ENCODE measurements around the gene PPP4R2.

DNA sequence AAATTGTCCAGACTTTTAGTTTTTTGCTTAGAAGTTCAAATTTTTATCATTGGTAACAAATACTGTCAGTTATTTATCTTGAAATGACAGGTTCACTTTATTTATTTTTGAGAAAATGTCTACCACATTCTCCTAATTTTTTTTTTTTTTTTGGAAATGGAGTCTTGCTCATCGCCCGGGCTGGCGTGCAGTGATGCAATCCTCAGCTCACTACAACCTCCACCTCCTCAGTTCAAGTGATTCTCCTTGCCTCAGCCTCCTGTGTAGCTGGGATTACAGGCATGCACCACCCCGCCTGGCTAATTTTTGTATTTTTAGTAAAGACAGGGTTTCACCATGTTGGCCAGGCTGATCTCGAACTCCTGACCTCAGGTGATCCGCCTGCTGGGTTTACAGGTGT lies 48.8 kb downstream of the PPP4R2 start:
- TF ChIP-seq POLR2AphosphoS5 (IDR thresholded peaks at IDR 0.05; ENCODE audit: low read length), result no peak
- TF ChIP-seq MXI1 (IDR thresholded peaks at IDR 0.05; ENCODE audit: low read depth, low read length), result no peak
- TF ChIP-seq CTCF (IDR thresholded peaks at IDR 0.05 in 2 of 3, conservative IDR thresholded peaks at IDR 0.05 in 1 of 3; ENCODE audit: control insufficient read depth in 2 of 3, extremely low read depth in 1 of 3, insufficient read depth in 1 of 3, low read depth in 3 of 3, low read length in 3 of 3), result no peak
- no peak for TF ChIP-seq SPI1 (IDR thresholded peaks at IDR 0.05; ENCODE audit: borderline replicate concordance, insufficient read depth, low read depth, low read length)
- TF ChIP-seq SMAD5 (IDR thresholded peaks at IDR 0.05; ENCODE audit: low read depth), result no peak
- TF ChIP-seq FOXM1 (IDR thresholded peaks at IDR 0.05; ENCODE audit: low read depth, low read length), result no peak
- TF ChIP-seq JUND (IDR thresholded peaks at IDR 0.05; ENCODE audit: low read depth, low read length), result no peak
- no peak for TF ChIP-seq KDM1A (IDR thresholded peaks at IDR 0.05; ENCODE audit: borderline replicate concordance)
- TF ChIP-seq CHD2 (IDR thresholded peaks at IDR 0.05; ENCODE audit: borderline replicate concordance, low read depth, low read length), result no peak
- TF ChIP-seq CEBPB (IDR thresholded peaks at IDR 0.05; ENCODE audit: borderline replicate concordance in 1 of 2, low read depth in 2 of 2, low read length in 2 of 2), result no peak
- no peak for TF ChIP-seq EZH2 (IDR thresholded peaks at IDR 0.05; ENCODE audit: borderline replicate concordance, control insufficient read depth, low read depth, low read length)
- TF ChIP-seq CHD1 (IDR thresholded peaks at IDR 0.05; ENCODE audit: low read depth, low read length), result no peak
- TF ChIP-seq, protein P1, sequence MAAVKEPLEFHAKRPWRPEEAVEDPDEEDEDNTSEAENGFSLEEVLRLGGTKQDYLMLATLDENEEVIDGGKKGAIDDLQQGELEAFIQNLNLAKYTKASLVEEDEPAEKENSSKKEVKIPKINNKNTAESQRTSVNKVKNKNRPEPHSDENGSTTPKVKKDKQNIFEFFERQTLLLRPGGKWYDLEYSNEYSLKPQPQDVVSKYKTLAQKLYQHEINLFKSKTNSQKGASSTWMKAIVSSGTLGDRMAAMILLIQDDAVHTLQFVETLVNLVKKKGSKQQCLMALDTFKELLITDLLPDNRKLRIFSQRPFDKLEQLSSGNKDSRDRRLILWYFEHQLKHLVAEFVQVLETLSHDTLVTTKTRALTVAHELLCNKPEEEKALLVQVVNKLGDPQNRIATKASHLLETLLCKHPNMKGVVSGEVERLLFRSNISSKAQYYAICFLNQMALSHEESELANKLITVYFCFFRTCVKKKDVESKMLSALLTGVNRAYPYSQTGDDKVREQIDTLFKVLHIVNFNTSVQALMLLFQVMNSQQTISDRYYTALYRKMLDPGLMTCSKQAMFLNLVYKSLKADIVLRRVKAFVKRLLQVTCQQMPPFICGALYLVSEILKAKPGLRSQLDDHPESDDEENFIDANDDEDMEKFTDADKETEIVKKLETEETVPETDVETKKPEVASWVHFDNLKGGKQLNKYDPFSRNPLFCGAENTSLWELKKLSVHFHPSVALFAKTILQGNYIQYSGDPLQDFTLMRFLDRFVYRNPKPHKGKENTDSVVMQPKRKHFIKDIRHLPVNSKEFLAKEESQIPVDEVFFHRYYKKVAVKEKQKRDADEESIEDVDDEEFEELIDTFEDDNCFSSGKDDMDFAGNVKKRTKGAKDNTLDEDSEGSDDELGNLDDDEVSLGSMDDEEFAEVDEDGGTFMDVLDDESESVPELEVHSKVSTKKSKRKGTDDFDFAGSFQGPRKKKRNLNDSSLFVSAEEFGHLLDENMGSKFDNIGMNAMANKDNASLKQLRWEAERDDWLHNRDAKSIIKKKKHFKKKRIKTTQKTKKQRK (IDR thresholded peaks at IDR 0.05; ENCODE audit: low read depth, low read length), result no peak
- TF ChIP-seq PAX8 (IDR thresholded peaks at IDR 0.05), result no peak
